GM12865 (cell line): ENCODE results near the gene BRD3OS.

Source experiments
- DNase-seq: peaks from one replicate; pipeline ENCODE4 v3.0.0; 2010; ENCODE audit warnings: low read depth
- H3K4me3 ChIP-seq: 2 replicates; pipeline ENCODE4 v1.5.1; 2011; ENCODE audit warnings: mild to moderate bottlenecking, low read depth, low read length, control low read depth
- TF ChIP-seq, protein P1 (sequence below): IDR thresholded peaks from 2 replicates; pipeline ENCODE4 v1.5.1; 2011; ENCODE audit warnings: low read length, control low read depth, low read depth, inconsistent platforms; ENCODE audit not compliant: insufficient read depth; ENCODE audit errors: missing control alignments

Gene BRD3OS

DNA sequence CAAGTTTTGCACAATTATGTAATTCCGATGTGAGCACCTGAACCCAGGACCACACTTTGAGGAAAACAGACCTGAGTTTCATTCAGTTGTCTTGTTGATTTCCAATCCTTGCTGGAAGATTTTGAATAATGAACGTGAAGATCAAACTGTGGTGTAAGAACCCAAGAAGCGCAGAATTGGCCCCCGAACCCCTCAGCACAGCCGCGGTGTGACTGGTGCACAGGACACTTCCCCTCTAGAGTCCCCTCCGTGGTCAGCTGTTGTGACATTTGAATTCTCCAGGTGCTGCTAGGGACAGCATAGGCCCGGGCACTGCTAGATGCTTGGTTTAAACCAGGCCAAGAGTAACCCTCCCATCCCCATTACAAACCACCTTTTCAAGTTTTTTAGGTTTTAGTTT is 1.7 kb downstream of the BRD3OS start:
- H3K4me3 ChIP-seq: no peak overlapping the region
- no peak for DNase-seq
- TF ChIP-seq, protein P1, sequence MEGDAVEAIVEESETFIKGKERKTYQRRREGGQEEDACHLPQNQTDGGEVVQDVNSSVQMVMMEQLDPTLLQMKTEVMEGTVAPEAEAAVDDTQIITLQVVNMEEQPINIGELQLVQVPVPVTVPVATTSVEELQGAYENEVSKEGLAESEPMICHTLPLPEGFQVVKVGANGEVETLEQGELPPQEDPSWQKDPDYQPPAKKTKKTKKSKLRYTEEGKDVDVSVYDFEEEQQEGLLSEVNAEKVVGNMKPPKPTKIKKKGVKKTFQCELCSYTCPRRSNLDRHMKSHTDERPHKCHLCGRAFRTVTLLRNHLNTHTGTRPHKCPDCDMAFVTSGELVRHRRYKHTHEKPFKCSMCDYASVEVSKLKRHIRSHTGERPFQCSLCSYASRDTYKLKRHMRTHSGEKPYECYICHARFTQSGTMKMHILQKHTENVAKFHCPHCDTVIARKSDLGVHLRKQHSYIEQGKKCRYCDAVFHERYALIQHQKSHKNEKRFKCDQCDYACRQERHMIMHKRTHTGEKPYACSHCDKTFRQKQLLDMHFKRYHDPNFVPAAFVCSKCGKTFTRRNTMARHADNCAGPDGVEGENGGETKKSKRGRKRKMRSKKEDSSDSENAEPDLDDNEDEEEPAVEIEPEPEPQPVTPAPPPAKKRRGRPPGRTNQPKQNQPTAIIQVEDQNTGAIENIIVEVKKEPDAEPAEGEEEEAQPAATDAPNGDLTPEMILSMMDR: no peak

DNA sequence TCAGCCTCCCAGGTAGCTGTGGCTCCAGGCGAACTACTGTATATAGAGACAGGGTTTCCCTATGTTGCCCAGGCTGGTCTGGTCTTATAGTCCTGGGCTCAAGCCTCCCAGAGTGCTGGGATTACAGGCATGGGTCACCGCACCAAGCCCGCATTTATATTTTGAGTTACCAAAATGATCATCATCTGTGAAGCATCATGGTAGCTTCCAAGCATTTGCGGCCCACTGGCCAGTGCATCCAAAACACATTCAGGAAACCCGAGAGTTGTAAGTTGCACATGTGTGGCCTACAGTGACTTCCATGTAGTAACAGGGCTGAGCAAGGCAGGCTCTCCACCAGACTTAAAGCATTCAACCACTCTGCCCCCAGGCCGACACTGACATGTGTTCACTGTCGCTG is 2.3 kb downstream of the BRD3OS start:
- TF ChIP-seq, protein P1: no peak
- DNase-seq: no peak
- H3K4me3 ChIP-seq: no peak overlapping the region

DNA sequence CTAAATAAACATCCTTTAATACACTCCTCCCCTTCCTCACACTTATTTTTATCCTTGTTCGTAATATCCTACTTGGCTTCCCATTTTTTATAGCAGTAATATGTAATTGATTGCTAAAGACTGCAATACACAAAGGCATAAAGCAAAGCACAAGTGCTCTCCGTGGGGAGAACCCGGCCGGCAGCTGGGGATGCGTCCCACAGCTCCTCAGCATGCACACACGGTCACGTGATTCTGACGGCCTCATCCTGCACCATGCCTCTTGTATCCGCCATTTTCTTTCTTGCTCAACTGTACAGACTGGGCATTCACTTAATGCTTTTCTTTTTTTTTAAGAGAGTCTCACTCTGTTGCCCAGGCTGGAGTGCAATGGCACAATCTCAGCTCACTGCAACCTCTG is 2.8 kb downstream of the BRD3OS start:
- no peak for DNase-seq
- TF ChIP-seq, protein P1: no peak
- H3K4me3 ChIP-seq: no peak overlapping the region

DNA sequence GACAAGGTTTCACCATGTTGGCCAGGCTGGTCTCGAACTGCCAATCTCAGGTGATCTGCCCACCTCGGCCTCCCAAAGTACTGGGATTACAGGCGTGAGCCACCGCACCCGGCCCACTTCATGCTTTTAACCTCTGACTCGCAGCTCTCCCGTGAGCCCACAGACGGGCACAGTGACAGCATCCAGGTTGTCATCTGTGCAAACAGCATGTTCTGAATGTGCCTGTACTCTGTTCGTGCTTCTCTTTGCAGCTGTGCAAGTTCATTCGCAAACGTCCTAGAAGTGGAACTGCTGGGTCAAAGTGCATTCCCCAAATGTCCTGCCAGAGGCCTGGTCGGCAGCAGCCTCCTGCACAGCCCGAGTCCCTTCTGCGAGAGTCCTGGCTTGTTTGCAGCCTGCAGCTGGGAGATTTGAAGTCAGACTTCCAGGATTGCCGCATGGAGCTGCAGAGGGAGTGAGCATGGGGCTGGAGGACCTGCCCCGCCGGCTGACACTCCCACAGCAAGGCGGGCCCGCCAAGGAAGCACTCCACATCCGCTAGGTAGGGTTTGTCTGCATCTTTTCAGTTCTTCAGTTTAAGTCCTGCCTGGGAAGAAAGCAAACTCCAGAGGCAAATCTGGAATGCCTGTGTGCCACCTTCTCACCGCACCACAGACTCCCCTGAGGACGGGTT is 3.4 kb downstream of the BRD3OS start:
- TF ChIP-seq, protein P1: no peak
- H3K4me3 ChIP-seq: no peak overlapping the region
- DNase-seq: no peak

DNA sequence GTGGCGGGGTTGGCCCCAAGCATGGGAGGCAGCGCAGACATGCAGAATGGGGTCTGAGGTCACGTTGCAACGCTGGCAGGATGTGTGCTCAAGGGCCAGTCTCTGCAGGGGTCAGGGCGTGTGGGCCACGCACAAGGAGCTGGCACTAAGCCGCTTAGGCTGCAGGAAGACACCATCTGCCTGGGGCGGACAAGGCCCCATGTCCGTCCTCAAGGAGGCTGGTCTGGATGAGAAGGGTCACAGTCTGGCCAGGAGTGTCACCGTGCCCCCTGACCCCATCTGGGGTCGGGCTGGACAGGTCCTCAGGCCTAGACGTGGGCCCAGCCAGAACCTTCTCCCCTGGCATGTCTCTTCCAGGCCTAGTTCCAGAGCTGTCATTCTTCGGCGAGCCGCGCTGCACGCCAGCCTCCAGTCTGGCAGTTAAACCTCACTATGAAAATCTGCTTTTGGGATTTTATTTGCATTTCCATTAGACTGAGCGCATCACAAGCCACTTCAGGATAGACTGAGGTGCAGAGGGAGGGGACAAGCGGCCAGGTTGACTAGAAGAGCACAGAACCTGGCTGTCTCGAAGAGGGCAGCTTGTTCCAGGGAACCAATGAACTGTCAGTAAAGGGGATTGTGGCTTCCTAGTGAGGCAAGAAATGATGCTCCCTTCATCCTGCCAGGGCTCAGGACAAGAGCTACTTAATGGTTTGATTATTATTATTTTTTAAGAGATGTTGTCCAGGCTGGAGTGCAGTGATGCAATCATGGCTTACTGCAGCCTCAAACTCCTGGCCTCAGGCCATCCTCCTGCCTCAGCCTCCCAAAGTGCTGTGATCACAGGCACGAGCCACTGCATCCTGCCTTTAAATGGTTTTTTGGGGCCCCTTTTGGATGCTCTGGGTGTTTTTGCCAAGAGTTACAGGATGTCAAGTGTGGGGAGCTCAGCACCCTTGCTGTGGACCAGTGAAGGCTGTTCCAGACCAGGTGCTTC is 4.3 kb downstream of the BRD3OS start:
- TF ChIP-seq, protein P1: no peak
- DNase-seq: no peak

DNA sequence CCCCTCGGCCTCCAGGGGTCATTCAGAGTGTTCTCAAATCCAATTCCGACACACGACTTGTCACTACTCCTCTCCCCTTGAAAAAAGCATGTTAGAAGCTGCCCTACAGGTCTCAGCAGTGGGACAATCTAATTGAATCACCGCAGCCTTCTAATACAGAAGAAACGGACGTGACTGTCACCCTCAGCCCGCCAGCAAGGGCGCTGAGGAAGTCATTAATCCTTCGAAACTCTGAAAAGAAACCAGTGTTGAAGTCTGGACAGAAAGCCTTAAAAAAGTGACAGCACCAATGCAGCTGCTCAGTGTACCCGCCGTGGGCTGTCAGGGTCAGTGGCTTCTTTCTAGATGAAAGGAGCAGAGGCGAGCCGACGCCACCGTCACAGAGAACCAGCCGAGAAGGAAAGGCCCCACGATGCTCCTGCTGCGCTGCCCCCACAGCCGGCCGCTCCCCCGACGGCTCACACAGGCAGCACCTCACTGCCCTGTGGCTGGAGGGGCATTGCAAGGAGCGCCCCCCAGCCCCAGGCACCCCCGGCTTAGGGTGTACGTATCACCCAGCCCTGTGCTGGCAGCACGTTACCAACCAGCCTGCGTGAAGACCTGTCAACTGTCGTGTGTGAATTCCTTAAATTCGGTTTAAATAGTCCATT is 5.7 kb downstream of the BRD3OS start:
- TF ChIP-seq, protein P1: no peak
- no peak for DNase-seq
- no peak overlapping the region for H3K4me3 ChIP-seq

More for the DNA sequence above, 4.3 kb downstream of the BRD3OS start:
- H3K4me3 ChIP-seq: no peak overlapping the region
